GM12801 (cell line): Measurements from ENCODE around the gene PPP2R3A.

Source experiments
- CTCF ChIP-seq: IDR thresholded peaks from one replicate; pipeline ENCODE4 v1.5.1; 2011; ENCODE audit warnings: control low read depth; ENCODE audit not compliant: insufficient read length; ENCODE audit errors: extremely low read depth

PPP2R3A gene

GRCh38 chr3:136120373-136121348 is 155.1 kb downstream of the PPP2R3A start:
- no peak for TF ChIP-seq CTCF

- TF ChIP-seq CTCF = no peak
These were observed 156.5 kb downstream of the PPP2R3A start for GRCh38 chr3:136122006-136122405.

DNA sequence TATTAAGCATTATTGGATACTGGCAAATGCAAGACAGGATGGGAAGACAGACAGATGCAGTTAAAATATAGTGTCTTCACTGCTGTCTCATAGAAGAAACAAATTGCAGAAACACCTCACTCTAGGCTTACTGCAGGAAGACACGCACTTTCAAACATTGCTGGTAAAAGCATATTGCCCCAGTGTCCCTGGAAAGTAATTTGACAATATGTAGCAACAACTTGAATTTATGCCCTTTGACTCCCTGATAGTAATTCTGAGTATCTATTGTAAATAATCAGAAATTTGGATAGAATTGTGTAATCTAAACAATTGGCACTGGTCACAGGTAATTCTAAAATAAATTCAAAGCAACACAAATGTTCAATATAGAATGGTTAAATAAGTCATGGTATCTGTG is 168.6 kb downstream of the PPP2R3A start:
- no peak for TF ChIP-seq CTCF

DNA sequence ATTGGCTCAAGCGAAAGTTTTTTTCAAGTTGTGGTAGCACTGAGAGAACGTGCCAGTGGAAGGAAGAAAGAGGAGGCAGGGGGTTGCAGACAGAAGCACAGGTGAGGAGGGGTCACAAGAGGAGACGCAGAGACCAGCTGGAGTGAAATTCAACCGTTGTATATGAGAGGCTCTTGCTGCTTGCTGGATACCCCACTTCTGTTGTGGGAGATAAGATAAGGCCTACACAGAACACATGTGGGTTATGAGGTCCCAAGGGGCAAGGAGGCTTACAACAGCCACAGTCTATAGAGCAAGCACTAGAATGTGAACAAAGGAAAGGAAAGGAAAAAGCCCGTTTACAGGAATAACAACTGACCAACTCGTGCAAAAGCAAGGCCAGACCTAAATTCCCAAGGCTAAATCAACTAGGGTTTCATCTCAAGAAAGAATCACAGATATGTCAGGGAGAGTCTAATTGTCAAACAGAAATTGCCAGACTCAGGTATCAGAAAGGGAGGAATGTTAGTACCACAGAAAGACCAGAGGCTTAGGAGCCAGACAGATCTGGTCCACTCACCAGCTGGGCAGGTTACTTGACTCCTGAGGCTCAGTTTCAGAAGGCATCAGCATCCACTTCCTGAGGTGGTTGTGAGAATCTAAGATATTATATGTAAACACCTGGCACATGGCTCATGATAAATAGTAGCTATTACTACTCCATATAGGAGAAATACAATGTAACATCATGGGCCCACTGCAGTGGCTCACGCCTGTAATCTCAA is 169.7 kb downstream of the PPP2R3A start:
- no peak for TF ChIP-seq CTCF

GRCh38 chr3:136136454-136136853 is 170.9 kb downstream of the PPP2R3A start:
- TF ChIP-seq CTCF = no peak

DNA sequence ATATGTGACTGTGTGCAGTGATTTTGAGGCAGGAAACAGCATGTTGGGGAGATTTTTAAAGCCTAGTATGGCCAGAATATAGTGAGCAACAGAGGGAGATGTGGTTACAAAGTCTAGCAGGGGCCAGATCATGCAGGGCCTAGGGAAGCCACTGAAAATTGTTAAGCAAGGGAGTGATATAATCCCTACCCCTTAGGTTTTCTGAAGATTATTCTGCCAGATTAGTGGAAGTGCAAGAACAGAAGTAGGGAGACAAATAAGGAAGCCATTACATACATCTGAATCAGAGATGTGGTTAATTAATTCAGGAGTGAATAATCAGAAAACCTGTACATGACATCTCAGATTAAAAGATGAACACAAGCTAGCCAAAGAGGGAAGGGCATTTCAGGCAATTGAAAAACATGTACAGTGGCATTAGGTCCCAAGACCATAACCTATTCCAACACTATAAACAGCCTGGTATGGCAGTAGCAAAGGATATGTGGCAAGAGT is 175.8 kb downstream of the PPP2R3A start:
- no peak for TF ChIP-seq CTCF

DNA sequence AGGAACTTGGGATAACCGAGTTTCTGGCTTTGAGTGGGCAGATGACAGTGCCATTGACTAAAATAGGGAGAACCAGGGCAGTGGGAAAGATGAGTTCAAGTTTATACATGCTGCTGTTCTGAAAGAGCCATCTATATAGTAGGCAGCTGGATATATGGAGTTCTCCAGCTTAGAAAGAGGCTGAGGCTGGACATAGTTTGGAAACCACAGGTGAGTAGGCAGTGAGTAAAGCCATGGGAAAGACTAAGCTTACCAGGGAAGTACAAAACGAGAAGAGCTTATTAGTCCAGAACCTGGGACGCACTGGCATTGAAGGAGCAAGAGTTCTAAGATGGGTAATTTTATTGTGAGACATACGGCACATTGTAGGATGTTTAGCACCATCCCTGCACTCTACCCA is 176.4 kb downstream of the PPP2R3A start:
- no peak for TF ChIP-seq CTCF
